DND-41 (cell line): ENCODE data around the gene ATP2B3.

Experiments used
- EZH2 ChIP-seq: IDR thresholded peaks from 3 replicates; pipeline ENCODE4 v1.6.1; 2012; ENCODE audit warnings: borderline replicate concordance, low read depth, mild to moderate bottlenecking, moderate library complexity, low read length, inconsistent platforms; ENCODE audit not compliant: severe bottlenecking
- TF ChIP-seq, protein P1 (sequence below): IDR thresholded peaks from 2 replicates; pipeline ENCODE4 v1.5.1; 2012; ENCODE audit warnings: borderline replicate concordance, low read length, moderate library complexity, mild to moderate bottlenecking; ENCODE audit not compliant: poor library complexity, severe bottlenecking; ENCODE audit errors: extremely low read depth

DNA sequence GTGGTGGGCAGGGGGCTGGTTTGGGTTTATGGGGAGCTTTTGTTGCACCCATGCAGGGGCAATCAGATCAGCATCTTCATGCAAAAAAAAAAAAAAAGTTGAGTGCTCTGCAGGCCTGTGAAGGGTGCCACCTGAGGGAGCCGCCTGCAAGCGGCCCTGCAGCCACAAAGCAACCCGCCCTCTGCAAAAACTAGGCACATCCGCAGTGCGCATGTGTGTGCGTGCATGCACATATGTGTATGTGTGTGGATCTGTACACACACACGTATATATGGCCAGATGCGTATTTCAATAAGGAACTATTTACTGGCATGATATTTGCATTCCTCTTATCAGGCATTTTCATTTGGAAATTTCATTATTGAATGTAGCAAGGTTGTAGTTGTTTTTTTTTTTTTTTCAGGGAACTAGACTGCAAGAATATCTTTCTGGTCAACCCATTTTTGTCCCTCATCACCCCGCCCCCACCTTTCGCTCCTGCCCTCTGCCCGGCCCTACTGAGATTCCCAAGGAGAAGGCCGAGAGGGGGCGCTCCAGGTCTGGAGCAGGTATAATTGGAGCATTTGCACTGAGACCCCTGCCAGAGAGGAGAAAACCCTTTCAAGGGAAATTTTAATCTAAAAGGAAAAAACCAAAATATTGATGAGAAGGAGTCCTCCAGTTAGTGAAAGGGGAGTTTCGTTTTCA lies 63.4 kb downstream of the ATP2B3 start:
- TF ChIP-seq, protein P1, sequence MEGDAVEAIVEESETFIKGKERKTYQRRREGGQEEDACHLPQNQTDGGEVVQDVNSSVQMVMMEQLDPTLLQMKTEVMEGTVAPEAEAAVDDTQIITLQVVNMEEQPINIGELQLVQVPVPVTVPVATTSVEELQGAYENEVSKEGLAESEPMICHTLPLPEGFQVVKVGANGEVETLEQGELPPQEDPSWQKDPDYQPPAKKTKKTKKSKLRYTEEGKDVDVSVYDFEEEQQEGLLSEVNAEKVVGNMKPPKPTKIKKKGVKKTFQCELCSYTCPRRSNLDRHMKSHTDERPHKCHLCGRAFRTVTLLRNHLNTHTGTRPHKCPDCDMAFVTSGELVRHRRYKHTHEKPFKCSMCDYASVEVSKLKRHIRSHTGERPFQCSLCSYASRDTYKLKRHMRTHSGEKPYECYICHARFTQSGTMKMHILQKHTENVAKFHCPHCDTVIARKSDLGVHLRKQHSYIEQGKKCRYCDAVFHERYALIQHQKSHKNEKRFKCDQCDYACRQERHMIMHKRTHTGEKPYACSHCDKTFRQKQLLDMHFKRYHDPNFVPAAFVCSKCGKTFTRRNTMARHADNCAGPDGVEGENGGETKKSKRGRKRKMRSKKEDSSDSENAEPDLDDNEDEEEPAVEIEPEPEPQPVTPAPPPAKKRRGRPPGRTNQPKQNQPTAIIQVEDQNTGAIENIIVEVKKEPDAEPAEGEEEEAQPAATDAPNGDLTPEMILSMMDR: no peak
- TF ChIP-seq EZH2: no peak
